Stimulated activated CD4-positive, alpha-beta T cell treated with anti-CD3 and anti-CD28 coated beads, Interleukin-4, amount 100 ng/mL, for 48 hours (primary cell): ENCODE data around the gene AK8.
"Not testable (repeated sequence)": the region's sequence is repeated elsewhere in the genome, so short reads cannot be mapped to it uniquely, and the experiment has no call there.

Experiments used
- DNase-seq, 2 donors: peaks; one replicate each; pipeline ENCODE4 v3.0.0-alpha.2; 2020; ENCODE audit warnings: low read depth in 2 of 2

AK8 gene

DNA sequence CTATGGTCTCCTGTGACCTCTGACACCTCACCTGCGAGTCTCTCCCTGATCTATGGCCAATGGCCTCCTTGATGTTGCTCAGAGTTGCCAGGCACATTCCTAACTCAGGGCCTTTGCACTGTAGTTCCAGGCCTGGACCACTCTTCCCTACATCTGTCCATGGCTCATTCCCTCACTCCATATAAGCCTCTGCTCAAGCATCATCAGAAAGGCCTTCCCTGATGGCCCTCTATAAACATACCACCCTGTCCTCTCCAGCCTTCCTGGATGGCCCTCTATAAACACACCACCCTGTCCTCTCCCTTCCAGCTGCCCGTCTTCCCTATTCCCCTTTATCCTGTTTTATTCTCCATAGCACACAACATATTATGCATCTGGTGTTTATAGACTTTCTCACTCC lies 105.0 kb downstream of the AK8 start:
- DNase-seq, result no peak

- not testable (repeated sequence) for DNase-seq
Observed at GRCh38 chr9:132771752-132772151, 106.3 kb downstream of the AK8 start.

GRCh38 chr9:132770770-132771310 lies 107.2 kb downstream of the AK8 start:
- no peak for DNase-seq

DNA sequence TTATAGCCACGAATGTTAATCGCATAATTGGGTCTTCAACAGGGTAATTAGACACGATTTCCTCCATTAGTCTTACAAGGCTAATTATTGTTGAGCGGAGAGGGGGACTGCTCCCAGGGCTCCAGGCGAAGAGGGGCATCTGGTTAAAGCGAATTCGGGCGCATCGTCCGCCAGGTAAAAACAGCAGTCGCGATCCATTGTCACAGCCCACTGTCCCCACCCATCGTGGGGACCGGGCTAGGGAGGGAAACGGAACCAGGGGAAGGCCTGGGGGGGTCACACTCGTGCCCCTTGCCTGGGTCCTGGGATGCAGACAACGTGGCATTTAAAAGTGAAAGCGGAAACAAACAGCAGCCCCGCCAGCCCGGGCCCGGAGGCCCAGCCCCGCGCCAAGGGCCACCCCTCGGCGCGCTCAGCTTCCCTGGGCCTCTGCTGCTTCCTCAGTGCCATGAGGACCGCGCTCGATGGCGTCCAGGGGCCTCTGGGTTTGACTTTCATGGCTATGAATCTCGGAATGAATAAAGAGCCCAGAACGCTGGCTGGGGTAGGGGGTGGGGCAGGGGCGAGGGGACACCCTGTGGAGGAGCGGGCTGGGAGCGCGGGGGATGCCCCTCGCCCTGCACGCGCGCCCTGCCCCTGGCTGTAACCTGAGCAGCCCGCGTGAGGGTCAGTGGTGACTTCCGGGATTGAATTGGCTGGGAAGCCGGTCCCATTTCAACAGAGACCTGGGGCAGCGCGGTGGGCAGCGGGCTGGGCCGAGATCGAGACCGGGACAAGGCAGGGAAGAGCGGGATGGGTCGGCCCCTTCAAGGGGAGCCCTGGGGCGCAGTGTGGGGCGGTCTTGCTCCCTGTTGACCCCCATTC lies 107.9 kb downstream of the AK8 start:
- peak; percentile 46 to 55 for DNase-seq

DNA sequence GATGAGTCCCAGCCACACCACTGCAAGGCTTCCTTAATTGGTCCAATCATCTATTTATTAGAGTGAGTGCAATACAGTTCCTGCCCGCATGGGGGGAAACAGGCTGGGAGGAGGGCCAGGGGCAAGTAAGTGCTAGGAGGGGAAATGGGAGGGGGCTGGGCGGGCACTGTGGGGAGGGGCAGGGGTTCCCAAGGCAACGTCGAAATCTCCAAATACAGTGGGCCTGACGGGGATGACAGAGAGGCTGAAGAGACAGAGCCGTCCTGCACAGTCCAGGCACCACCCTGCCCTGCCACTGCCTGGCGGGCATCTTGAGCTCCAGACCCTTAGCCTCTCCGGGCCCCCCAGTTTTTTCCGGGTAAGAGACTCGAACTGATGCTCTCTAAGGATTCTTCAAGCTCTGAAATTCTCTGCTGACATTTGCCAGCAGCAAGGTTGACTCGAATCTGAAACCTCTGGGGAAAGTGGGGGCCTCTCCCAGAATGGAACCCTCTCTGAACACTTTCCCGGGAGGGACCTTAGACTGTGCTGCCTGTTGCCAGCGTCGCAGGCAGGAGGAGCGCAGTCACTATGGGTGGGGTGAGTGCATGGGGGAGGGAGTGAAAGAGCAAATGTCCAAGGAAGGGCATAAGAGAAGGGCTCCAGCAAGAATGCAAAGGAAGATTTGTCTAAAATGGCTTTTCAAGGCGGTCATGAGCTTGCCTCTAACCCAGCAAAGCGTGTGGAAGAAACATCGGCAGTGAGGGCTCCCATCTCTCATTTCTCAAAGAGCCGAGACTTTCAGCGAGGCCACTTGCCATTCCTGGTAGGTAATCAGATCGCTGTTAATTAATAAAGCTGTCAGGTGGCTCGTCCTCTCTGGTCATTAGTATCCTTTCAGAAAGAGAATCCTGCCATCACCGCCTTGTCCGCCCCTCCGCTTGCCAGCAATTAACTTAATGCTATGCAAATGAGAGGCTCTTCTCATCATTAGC lies 108.9 kb downstream of the AK8 start:
- DNase-seq, result peak; percentile 47 to 55

DNA sequence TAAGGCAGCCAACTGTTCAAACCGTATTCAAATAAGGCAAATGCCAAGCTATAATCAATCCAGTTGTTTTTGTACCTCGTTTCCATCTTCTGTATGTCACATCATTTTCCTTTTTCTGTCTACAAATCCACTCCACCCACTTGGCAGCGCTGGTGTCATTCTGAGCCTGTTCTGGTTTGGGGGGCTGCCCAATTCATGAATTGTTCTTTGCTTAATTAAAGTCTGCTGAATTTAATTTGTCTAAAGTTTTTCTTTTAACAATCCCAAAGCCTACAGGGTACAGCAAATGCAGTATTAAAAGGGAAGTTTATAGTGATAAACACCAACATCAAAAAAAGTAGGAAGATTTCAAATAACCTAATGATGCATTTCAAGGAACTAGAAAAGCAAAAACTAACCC lies 114.5 kb downstream of the AK8 start:
- DNase-seq, result no peak

DNA sequence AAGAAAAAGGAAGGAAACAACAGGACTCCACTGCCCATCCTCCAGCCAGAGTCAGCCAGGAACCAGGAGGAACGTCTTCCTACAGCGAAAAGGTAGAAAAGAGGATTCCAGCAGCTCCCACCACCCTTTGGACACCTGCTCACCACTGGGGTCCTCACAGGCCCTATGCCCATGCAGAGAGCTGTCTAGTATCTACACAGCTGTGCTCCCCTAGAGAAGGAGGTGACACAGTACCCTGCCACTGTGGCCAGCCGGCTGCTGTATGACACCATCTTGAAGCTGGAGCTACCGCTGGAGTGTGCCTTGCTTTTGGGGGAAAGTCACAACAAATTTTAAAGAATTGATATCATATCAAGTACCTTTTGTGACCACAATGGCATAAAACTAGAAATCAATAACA lies 115.2 kb downstream of the AK8 start:
- DNase-seq, result no peak

- DNase-seq, result no peak
Observed at GRCh38 chr9:132761602-132762001, 116.5 kb downstream of the AK8 start.

DNA sequence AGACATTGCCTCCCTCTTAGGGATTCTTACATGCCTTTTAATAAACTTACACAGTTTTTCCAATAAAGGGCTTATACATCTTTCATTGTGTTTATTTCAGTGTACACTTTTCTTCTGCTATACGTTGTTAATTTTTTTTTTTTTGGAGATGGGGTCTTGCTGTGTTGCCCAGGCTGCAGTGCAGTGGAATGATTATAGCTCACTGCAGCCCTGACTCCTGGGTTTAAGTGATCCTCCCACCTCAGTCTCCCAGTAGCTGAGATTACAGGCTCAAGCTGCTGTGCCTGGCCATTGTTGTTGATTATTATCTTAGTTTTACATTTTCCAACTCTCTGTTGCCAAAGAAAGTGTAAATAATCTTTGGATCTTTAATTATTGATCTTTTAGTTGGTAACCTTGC lies 118.0 kb downstream of the AK8 start:
- no peak for DNase-seq

- DNase-seq, result no peak
Observed at GRCh38 chr9:132757016-132757415, 121.1 kb downstream of the AK8 start.

- DNase-seq, result no peak
Observed at GRCh38 chr9:132756214-132756845, 121.8 kb downstream of the AK8 start.

- no peak for DNase-seq
Observed at GRCh38 chr9:132755096-132755495, 123.0 kb downstream of the AK8 start.

DNA sequence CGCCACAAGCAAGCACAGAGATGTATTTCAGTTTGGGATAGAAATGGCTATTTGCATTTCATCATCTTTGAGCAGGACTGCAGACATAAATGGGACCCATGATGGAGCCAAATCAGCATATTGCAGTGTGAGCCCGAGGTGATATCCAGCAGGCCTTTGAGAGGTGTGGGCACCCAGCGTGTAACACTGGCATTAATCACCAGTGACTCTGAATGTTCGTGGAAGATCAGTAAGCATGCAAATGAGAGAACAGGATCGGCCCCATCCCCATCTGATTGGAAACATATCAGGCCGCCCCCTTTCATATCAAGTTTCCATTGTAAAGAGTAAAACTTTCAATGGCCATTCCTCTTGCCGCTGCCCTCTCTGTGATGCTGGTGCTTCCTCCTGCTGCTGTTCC lies 123.8 kb downstream of the AK8 start:
- DNase-seq, result no peak

GRCh38 chr9:132753593-132753880 lies 124.5 kb downstream of the AK8 start:
- no peak for DNase-seq

DNA sequence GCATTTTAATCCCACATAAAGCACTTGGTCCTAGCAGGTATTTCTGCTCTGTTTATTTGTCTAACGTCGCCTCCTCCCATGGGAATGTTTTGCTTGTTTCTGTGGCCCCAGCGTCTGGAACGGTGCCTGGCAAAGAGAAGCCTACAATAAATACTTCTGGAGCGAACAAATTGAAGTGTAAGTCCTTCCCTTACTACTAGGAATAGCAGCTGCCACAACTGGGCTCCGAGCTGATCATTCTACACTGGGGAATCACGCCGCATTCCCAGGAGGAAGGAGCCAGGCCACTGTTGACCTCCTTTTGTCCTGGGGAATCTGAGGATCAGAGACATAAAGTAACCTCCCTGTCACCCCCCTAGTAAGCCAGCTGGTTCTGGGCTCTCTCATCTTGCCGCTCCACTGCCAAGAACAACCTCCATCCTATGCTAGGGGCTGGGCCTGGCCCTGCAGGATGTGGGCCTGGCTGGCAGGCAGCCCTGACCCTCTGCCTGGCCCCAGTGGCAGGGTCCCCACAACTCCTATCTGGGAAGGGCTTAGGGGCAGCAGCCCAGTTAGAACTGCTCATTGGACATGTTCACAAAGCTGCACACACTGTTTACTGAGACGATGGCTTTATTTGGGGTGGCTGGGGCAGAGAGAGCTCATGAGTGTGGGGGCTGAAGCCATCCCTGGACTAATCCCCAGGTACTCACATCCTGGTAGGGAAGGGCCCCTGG lies 125.0 kb downstream of the AK8 start:
- DNase-seq, result no peak

DNA sequence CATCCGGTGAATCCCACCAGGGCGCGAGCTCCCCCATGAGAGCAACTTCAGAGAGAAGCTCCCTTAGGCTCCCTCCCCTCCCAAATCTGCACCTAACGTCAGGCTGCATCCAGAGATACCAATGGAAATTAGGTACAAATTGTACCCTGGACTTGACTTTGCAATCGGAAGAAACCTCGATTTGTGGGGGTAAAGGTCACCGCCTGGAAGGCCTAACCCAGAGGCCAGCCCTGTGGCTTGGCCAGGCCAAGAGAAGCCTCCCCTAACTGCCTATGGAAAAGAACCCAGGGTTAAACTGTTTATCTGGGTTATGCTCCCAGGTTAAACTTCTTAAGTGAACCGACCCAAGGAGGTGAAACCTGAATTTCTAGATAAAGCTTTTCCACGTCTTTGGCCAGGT lies 127.4 kb downstream of the AK8 start:
- no peak for DNase-seq

DNA sequence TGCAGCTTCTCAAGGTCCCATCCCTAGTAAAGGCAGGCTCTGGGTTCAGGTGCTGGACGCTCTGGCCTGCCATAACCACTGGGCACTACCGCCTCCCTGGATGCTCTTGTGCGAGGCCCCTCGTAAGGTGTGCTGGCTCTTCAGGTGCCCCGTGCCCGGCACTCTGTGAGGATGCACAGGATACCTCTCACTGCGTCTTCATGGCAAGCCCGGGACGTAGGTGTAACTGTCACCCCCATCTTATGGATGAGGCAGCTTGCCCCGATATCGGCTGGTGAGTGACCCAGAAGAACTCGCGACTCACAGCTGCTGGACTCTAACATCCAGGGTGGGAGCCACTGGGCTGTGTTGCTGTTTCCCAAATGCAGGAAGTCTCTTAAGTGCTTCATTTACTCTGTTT lies 128.8 kb downstream of the AK8 start:
- no peak for DNase-seq

- DNase-seq, result no peak
Observed at GRCh38 chr9:132748450-132748849, 129.6 kb downstream of the AK8 start.

DNA sequence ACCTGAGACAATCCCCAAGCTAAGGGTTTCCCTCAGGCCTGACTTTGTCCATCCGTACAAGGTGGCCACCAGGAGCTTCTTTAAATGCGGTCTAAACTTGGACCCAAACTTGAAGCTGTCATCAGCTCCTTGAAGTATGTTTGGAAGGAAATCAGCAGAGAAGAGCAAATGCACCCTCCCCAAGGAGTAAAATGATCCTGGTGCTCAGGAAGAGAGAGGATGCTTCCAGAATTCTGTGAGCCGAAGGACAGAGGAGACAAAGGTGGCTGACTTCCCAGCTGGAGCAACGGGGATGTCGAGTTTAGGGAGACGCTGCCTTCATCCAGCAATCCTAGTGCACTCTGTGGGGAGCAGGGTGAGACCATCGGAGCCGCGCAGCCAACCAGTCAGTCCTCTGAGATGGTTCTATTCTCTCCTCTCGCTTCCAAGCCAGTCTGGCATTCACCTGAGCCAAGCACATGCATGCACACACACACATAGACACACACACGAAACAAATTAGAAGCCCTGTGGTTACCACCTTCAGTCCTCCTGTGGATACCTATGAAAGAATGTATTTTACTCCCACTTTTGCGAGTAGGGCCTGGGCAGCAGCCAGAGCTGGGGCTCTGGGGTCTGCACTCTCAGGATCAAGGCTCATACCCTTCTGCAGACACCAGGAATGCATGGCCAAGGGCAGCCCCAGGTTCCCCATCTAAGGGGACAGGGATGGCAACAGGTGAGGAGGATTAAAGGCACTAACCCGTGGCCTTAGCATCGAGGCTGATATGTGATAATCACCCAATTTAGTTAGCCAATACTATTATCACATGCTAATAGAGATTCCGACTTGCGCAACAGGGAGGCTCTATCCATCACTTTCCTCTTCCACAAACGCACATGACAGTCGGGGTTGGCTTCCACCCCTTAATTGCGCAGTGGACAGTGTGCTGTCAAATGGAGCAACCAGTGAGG lies 132.1 kb downstream of the AK8 start:
- no peak for DNase-seq
